ENCODE data around the gene CAVIN4.

Gene CAVIN4

DNA sequence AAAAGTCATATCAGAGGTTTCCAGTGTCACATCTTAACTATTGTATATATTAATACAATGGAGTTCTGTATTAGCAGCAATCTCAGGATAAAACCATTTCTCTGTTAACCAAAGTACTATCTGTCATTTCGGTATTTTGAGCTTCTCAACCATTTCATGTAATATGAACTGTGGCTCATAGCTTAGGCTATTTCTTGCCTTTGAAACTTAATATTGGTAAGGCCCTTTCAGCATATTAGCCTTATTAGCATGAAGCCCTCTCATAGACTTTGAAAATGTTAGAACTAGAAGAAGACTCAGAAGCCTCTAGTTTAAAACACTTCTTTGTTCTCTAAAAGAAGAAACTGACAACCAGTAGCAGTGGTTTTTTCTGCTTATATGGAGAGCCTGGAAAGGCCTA, 731 bp downstream of the CAVIN4 start:
- no peak overlapping the region for H3K4me2 ChIP-seq (ENCODE audit: low read depth, low read length)
- H3K4me3 ChIP-seq (ENCODE audit: low read length), result no peak overlapping the region
- H3K36me3 ChIP-seq (replicated peaks; ENCODE audit: insufficient read depth, low read length), result no peaks in the 10 kb centered on the region
- DNase-seq, result no peak
- no peaks in the 10 kb centered on the region for H3K9me3 ChIP-seq (replicated peaks; ENCODE audit: insufficient read depth, low read length)
- no peak overlapping the region for H2AFZ ChIP-seq (ENCODE audit: low read length)
- H3K79me2 ChIP-seq (ENCODE audit: low read length), result no peaks in the 10 kb centered on the region
- TF ChIP-seq, protein P1, sequence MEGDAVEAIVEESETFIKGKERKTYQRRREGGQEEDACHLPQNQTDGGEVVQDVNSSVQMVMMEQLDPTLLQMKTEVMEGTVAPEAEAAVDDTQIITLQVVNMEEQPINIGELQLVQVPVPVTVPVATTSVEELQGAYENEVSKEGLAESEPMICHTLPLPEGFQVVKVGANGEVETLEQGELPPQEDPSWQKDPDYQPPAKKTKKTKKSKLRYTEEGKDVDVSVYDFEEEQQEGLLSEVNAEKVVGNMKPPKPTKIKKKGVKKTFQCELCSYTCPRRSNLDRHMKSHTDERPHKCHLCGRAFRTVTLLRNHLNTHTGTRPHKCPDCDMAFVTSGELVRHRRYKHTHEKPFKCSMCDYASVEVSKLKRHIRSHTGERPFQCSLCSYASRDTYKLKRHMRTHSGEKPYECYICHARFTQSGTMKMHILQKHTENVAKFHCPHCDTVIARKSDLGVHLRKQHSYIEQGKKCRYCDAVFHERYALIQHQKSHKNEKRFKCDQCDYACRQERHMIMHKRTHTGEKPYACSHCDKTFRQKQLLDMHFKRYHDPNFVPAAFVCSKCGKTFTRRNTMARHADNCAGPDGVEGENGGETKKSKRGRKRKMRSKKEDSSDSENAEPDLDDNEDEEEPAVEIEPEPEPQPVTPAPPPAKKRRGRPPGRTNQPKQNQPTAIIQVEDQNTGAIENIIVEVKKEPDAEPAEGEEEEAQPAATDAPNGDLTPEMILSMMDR (IDR thresholded peaks at IDR 0.05; ENCODE audit: low read length), result no peak
- TF ChIP-seq EZH2 (optimal IDR thresholded peaks at IDR 0.05; ENCODE audit: low read depth, low read length) (no peak), EZH2phosphoT487 (IDR thresholded peaks at IDR 0.05; ENCODE audit: low read length) (no peak)
- H3K9ac ChIP-seq (ENCODE audit: low read length), result no peak overlapping the region
- H3K4me1 ChIP-seq (ENCODE audit: low read length), result peaks cover 14% of the 10 kb centered on the region
- H4K20me1 ChIP-seq (ENCODE audit: insufficient read depth, low read length), result no peaks in the 10 kb centered on the region
- H3K9me2 ChIP-seq (replicated peaks; ENCODE audit: insufficient read depth, low read length), result no peaks in the 10 kb centered on the region
- H3K27ac ChIP-seq (ENCODE audit: low read length), result no peak overlapping the region
- H3F3A ChIP-seq (ENCODE audit: insufficient read depth, low read length), result peaks cover 6% of the 10 kb centered on the region; the same call in 1 of the 2 replicates
- H3K27me3 ChIP-seq (replicated peaks; ENCODE audit: insufficient read depth, low read length), result no peaks in the 10 kb centered on the region

DNA sequence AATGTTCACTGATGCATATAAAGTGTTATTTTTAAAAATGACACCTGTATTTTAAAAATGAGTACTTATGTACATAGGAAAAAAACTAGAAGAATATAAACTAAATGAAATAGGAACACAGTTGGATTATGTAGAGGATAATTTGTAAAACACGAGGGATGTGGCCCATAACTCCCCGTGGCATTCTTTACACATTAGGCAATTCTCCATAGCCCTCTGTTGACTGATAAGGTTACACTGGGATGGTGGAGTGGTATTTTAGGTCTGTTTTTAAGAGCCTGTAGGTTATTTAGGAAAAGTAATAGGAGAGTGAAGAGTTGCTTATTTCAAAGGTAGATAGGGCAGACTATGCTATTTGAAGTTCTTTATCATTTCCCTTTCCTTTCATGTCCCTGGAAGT, 1.8 kb downstream of the CAVIN4 start:
- Histone ChIP-seq H3K27ac (ENCODE audit: low read length) (no peak overlapping the region), H3K79me2 (ENCODE audit: low read length) (no peaks in the 10 kb centered on the region), H3K9me2 (replicated peaks; ENCODE audit: insufficient read depth, low read length) (no peaks in the 10 kb centered on the region), H3K4me1 (ENCODE audit: low read length) (peaks cover 14% of the 10 kb centered on the region), H3K4me2 (ENCODE audit: low read depth, low read length) (no peak overlapping the region), H4K20me1 (ENCODE audit: insufficient read depth, low read length) (no peaks in the 10 kb centered on the region), H3K27me3 (replicated peaks; ENCODE audit: insufficient read depth, low read length) (no peaks in the 10 kb centered on the region), H3K4me3 (ENCODE audit: low read length) (no peak overlapping the region), H3K36me3 (replicated peaks; ENCODE audit: insufficient read depth, low read length) (no peaks in the 10 kb centered on the region), H3K9ac (ENCODE audit: low read length) (no peak overlapping the region), H2AFZ (ENCODE audit: low read length) (no peak overlapping the region), H3F3A (ENCODE audit: insufficient read depth, low read length) (peaks cover 6% of the 10 kb centered on the region; the same call in 1 of the 2 replicates), H3K9me3 (replicated peaks; ENCODE audit: insufficient read depth, low read length) (no peaks in the 10 kb centered on the region)
- TF ChIP-seq, protein P1 (IDR thresholded peaks at IDR 0.05; ENCODE audit: low read length), result no peak
- TF ChIP-seq EZH2 (optimal IDR thresholded peaks at IDR 0.05; ENCODE audit: low read depth, low read length), result no peak
- TF ChIP-seq EZH2phosphoT487 (IDR thresholded peaks at IDR 0.05; ENCODE audit: low read length), result no peak
- DNase-seq, result no peak

DNA sequence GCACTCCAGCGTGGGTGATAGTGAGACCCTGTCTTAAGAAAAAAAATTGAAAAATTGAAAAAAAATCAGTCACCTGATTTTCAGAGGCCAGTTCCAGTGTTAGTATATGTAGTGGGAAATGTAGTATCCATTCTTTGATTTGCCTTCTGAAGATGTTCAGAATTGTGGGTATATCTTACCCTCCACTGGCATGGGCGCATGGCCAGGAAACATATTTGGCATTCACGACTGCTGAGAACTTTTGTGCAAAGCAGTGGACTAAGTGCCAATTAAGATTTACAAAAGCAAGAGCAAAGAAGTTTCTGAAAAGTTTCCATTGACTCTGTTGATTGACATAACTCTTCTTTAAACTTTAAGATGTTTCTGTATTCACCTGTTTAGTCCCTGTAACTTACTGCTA, 2.4 kb downstream of the CAVIN4 start:
- H3F3A ChIP-seq (ENCODE audit: insufficient read depth, low read length), result peaks cover 6% of the 10 kb centered on the region; the same call in 1 of the 2 replicates
- no peak overlapping the region for H3K9ac ChIP-seq (ENCODE audit: low read length)
- no peaks in the 10 kb centered on the region for H3K36me3 ChIP-seq (replicated peaks; ENCODE audit: insufficient read depth, low read length)

More for the DNA sequence above, 2.4 kb downstream of the CAVIN4 start:
- Histone ChIP-seq H3K4me2 (ENCODE audit: low read depth, low read length) (no peak overlapping the region), H3K27me3 (replicated peaks; ENCODE audit: insufficient read depth, low read length) (no peaks in the 10 kb centered on the region), H3K4me1 (ENCODE audit: low read length) (peaks cover 14% of the 10 kb centered on the region), H3K79me2 (ENCODE audit: low read length) (no peaks in the 10 kb centered on the region), H3K4me3 (ENCODE audit: low read length) (no peak overlapping the region), H3K27ac (ENCODE audit: low read length) (no peak overlapping the region), H2AFZ (ENCODE audit: low read length) (no peak overlapping the region), H3K9me3 (replicated peaks; ENCODE audit: insufficient read depth, low read length) (no peaks in the 10 kb centered on the region), H3K9me2 (replicated peaks; ENCODE audit: insufficient read depth, low read length) (no peaks in the 10 kb centered on the region), H4K20me1 (ENCODE audit: insufficient read depth, low read length) (no peaks in the 10 kb centered on the region)
- no peak for DNase-seq
- TF ChIP-seq, protein P1 (IDR thresholded peaks at IDR 0.05; ENCODE audit: low read length), result no peak
- TF ChIP-seq EZH2phosphoT487 (IDR thresholded peaks at IDR 0.05; ENCODE audit: low read length) (no peak), EZH2 (optimal IDR thresholded peaks at IDR 0.05; ENCODE audit: low read depth, low read length) (no peak)

Data from MM.1S (cell line).